Measurements from ENCODE around the gene PUS1. TPM values are rescaled to one million over a fixed set of nuclear protein-coding genes. Genes with fewer than 3 reads are reported as not detected.
"Not testable (repeated sequence)": the region's sequence is repeated elsewhere in the genome, so short reads cannot be mapped to it uniquely, and the experiment has no call there.

Gene PUS1
- total and polyA plus RNA-seq, 5 experiments from 2014 or later: 16.9 to 57.0 (median 35.1) TPM

DNA sequence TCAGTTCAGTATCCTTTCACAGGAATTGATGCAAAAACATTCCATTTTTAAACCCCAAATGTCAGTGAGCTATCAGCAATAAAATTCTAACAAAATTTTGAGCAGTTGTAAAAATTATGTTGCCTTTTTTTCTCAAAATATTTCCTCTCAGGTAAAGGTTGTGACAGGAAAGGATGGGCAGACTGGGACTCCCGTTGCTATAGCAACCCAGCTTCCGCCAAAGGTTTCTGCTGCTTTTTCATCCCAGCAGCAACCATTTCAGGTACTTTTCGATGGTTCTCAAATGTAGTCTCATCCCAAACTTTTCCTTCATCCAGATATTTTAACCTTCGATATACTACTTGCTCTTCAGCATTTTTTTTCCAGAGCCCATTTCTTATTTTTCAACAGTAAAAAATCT, 34.3 kb downstream of the PUS1 start:
- H3K9me3 Mint-ChIP-seq: no peaks in the 10 kb centered on the region
- peak overlapping the region; percentile 73 to 87 (median 83) for H3K27ac Mint-ChIP-seq
- H3K27me3 Mint-ChIP-seq: no peaks in the 10 kb centered on the region
- DNase-seq: peak in 5 of 10 donors; percentile 22 to 64 (median 31)
- ATAC-seq: peak in 1 of 2 donors; percentile 60
- peak overlapping the region in 6 of 10 donors; percentile 9 to 45 (median 39) for H3K4me3 Mint-ChIP-seq
- peaks cover 0 to 39% (median 8%) of the 10 kb centered on the region in 3 donors for H3K36me3 Mint-ChIP-seq
- H3K4me1 Mint-ChIP-seq: peaks cover 27 to 74% (median 62%) of the 10 kb centered on the region in 4 donors
- POLR2A ChIA-PET: interaction anchor here (0.6 to 1.4 kb wide), 3 partner anchors 13 to 33 kb away, joined by 3 to 6 read pairs (median 3); partner anchors contain the start of gene EP400

DNA sequence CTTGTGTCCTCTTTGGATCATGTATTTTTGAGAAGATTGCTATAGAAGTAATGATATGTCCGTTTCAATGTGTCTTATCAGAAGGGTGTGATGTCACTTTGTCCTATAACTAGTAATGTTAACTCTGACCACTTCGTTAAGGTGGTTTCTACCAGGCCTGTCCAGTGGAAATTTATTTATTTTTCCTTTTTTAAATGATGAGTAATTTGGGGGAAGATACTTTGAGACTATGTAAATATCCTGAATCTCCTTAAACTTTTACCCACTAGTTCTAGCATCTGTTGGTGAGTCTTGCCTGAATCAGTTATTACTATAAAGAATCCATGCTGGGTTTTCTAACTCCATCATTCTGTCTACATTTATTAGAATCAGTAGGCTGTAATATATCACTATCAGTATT, 36.0 kb downstream of the PUS1 start:
- H3K27me3 Mint-ChIP-seq: no peaks in the 10 kb centered on the region
- no peak overlapping the region for H3K4me3 Mint-ChIP-seq
- ATAC-seq: no peak
- POLR2A ChIA-PET: no interaction called here
- H3K36me3 Mint-ChIP-seq: peaks cover 0 to 49% (median 10%) of the 10 kb centered on the region in 3 donors
- DNase-seq: no peak
- H3K9me3 Mint-ChIP-seq: no peaks in the 10 kb centered on the region
- peak overlapping the region; percentile 0 to 87 (median 78) for H3K27ac Mint-ChIP-seq
- H3K4me1 Mint-ChIP-seq: peaks cover 22 to 72% (median 61%) of the 10 kb centered on the region in 4 donors

DNA sequence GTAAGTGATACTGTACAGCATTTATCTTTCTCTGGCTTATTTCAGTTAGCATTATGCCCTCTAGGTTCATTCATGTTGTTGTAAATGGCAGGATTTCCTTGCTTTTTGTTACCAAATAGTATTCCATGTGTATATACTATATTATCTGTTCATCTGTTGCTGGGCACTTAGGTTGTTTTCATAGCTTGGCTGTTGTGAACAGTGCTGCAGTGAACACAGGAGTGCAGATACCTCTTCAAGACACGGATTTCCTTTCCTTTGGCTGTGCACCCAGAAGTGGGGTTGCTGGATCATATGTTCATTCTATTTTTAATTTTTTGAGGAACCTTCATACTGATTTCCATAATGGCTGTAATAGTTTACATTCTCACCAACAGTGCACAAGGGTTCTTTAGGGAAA, 42.1 kb downstream of the PUS1 start:
- peak overlapping the region in 4 of 10 donors; percentile 18 to 77 (median 23) for H3K27ac Mint-ChIP-seq

DNA sequence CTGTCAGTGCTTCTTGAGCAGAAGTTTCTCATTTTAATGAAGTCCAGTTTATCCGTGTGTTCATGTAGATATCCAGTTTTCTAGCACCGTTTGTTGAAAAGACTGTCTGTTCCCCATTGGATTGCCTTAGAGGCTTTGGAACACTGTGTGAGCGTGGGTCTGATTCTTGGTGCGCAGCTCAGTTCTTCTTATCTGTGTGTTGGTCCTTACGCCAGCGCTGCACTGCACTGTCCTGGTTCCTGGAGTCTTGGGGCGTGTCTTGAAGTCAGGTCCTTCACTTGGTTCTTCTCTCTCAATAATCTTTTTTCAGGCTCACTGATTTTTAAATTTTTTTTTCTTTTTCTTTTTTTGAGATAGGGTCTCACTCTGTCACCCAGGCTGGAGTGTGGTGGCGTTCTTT, 46.2 kb downstream of the PUS1 start:
- Mint-ChIP-seq H3K36me3 (peaks cover 0 to 55% (median 0%) of the 10 kb centered on the region in 3 donors), H3K4me3 (no peak overlapping the region), H3K4me1 (peaks cover 12 to 45% (median 25%) of the 10 kb centered on the region in 4 donors), H3K27me3 (no peaks in the 10 kb centered on the region), H3K9me3 (no peaks in the 10 kb centered on the region), H3K27ac (peak overlapping the region in 1 of 10 donors; percentile 33)
- DNase-seq (no peak), ATAC-seq (no peak)
- POLR2A ChIA-PET: no interaction called here

More for the DNA sequence above, 42.1 kb downstream of the PUS1 start:
- ATAC-seq: no peak
- peaks cover 14 to 60% (median 41%) of the 10 kb centered on the region in 4 donors for H3K4me1 Mint-ChIP-seq
- POLR2A ChIA-PET: no interaction called here
- H3K9me3 Mint-ChIP-seq: no peaks in the 10 kb centered on the region
- H3K4me3 Mint-ChIP-seq: no peak overlapping the region
- DNase-seq: no peak
- H3K36me3 Mint-ChIP-seq: peaks cover 0 to 51% (median 6%) of the 10 kb centered on the region in 3 donors
- no peaks in the 10 kb centered on the region for H3K27me3 Mint-ChIP-seq

DNA sequence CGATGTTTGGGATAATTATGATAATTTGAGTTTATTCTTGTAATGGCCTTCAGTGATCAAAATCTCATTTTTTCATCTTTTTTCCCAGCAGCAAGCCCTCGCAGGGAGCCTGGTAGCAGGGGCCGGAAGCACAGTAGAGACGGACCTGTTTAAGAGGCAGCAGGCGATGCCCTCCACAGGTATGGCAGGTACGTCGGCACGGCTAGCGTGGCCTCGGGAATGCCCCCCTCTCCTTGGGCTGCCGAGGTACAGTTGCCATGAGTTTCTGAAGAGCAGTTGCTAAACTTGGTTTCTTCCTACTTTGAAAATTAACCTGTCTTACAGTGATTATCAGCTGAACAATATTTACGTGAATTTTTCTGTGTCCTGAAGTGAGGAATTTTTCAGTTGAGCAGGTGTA, 50.5 kb downstream of the PUS1 start:
- H3K4me3 Mint-ChIP-seq: no peak overlapping the region
- peaks cover 10 to 29% (median 11%) of the 10 kb centered on the region in 4 donors for H3K4me1 Mint-ChIP-seq
- DNase-seq: no peak
- no peaks in the 10 kb centered on the region for H3K27me3 Mint-ChIP-seq
- no peak for ATAC-seq
- H3K27ac Mint-ChIP-seq: peak overlapping the region in 1 of 10 donors; percentile 30
- POLR2A ChIA-PET: no interaction called here
- no peaks in the 10 kb centered on the region for H3K9me3 Mint-ChIP-seq
- H3K36me3 Mint-ChIP-seq: peaks cover 0 to 68% (median 5%) of the 10 kb centered on the region in 3 donors

DNA sequence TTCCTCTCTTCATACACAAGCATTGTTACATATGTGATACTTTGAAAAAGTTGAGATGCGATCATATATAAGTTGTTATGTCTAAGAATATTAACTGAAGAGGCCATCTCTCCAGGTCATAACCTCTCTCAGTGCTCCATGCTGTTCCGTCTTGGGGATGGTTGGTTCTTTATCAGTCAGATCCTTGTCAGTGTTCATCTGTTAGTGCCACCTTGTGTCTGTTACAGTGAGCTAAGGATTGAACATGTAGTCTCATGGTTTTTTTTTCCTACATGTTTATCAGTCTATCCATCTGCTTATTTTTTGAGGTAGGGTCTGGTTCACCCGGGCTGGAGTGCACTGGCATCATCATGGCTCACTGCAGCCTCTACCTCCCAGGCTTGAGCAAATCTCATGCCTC, 51.2 kb downstream of the PUS1 start:
- peaks cover 0 to 74% (median 5%) of the 10 kb centered on the region in 3 donors for H3K36me3 Mint-ChIP-seq
- peak overlapping the region in 1 of 10 donors; percentile 86 for H3K27ac Mint-ChIP-seq
- ATAC-seq (no peak), DNase-seq (peak in 1 of 10 donors; percentile 8)
- H3K9me3 Mint-ChIP-seq: no peaks in the 10 kb centered on the region
- POLR2A ChIA-PET: no interaction called here
- peaks cover 10 to 24% (median 11%) of the 10 kb centered on the region in 4 donors for H3K4me1 Mint-ChIP-seq
- no peak overlapping the region for H3K4me3 Mint-ChIP-seq
- no peaks in the 10 kb centered on the region for H3K27me3 Mint-ChIP-seq

DNA sequence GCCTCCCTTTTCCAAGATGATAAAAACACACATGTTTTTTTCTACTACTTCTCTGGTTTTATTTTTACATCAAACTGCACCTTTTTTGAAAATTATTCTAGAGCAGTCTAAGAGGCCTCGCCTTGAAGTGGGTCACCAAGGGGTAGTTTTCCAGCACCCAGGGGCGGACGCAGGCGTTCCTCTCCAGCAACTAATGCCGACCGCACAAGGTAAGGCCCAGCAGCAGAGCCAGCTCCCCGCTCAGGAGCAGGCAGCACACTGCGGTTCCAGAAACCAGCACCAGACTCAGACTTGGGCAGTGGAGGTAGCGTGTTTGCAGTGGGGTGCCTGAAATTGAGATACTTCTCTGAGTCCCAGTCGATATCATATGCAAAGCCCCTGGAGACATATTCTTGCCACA, 52.3 kb downstream of the PUS1 start:
- ATAC-seq (no peak), DNase-seq (no peak)
- no peaks in the 10 kb centered on the region for H3K27me3 Mint-ChIP-seq
- no peaks in the 10 kb centered on the region for H3K9me3 Mint-ChIP-seq
- H3K27ac Mint-ChIP-seq: peak overlapping the region in 1 of 10 donors; percentile 46
- POLR2A ChIA-PET: no interaction called here
- H3K4me1 Mint-ChIP-seq: peaks cover 7 to 16% (median 10%) of the 10 kb centered on the region in 4 donors
- peaks cover 1 to 78% (median 5%) of the 10 kb centered on the region in 3 donors for H3K36me3 Mint-ChIP-seq
- no peak overlapping the region for H3K4me3 Mint-ChIP-seq

DNA sequence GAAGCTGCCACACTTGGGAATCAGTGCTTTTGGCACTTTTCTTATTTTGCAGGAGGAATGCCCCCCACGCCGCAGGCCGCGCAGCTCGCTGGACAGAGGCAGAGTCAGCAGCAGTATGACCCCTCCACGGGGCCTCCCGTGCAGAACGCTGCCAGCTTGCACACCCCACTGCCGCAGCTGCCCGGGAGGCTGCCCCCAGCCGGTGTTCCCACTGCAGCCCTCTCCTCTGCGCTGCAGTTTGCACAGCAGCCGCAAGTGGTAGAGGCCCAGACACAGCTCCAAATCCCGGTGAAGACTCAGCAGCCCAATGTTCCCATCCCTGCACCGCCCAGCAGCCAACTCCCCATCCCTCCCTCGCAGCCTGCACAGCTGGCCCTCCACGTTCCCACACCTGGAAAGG, 53.0 kb downstream of the PUS1 start:
- DNase-seq: no peak
- Mint-ChIP-seq H3K9me3 (no peaks in the 10 kb centered on the region), H3K27ac (peak overlapping the region in 1 of 10 donors; percentile 9), H3K4me1 (peaks cover 3 to 13% (median 11%) of the 10 kb centered on the region in 4 donors), H3K36me3 (peaks cover 5 to 85% (median 6%) of the 10 kb centered on the region in 3 donors), H3K4me3 (no peak overlapping the region), H3K27me3 (no peaks in the 10 kb centered on the region)
- POLR2A ChIA-PET: interaction anchor here (0.7 kb wide), 1 partner anchor 162 kb away, joined by 6 read pairs; the partner anchor contains the start of genes DDX51 and NOC4L
- ATAC-seq: no peak

DNA sequence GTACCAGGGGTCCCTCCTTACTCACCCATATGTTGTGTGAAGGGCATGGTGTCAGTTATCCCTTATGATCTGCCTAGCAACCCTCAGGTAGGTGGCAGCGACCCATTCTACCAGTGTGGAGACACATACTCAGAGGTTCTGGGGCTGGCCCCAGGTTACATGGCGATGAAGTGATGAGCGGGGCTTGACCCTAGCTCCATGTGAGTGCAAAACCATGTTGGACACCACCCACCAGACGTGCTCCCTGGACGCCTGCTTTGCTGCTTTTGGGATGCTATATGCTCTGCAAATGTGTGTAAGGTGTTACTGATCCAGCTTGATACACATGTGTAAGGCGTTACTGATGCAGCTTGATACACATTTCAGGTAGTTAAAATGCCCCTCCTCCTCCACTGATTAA, 54.0 kb downstream of the PUS1 start:
- Mint-ChIP-seq H3K9me3 (no peaks in the 10 kb centered on the region), H3K27me3 (no peaks in the 10 kb centered on the region), H3K4me3 (no peak overlapping the region), H3K27ac (no peak overlapping the region), H3K4me1 (peaks cover 0 to 11% (median 6%) of the 10 kb centered on the region in 4 donors), H3K36me3 (peaks cover 5 to 88% (median 12%) of the 10 kb centered on the region in 3 donors)
- DNase-seq (no peak), ATAC-seq (no peak)
- POLR2A ChIA-PET: no interaction called here

DNA sequence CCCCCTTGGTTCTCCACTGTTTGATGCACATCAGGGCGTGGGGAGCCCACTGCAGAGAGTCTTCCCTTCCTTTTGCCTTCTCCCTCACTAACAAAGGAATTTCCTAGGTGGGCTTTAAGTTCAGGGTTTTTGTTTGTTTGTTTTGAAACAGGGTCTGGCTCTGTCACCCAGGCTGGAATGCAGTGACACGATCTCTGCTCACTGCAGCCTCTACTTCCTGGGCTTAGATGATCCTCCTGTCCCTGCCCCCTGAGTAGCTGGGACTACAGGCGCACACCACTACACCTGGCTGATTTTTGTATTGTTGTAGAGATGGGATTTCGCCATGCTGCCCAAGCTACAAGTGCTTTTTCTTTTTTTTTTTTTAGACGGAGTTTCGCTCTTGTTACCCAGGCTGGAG, 54.5 kb downstream of the PUS1 start:
- no peaks in the 10 kb centered on the region for H3K9me3 Mint-ChIP-seq
- no peak for ATAC-seq
- peak overlapping the region in 1 of 10 donors; percentile 56 for H3K27ac Mint-ChIP-seq
- DNase-seq: no peak
- POLR2A ChIA-PET: no interaction called here
- peaks cover 0 to 9% (median 2%) of the 10 kb centered on the region in 4 donors for H3K4me1 Mint-ChIP-seq
- H3K4me3 Mint-ChIP-seq: no peak overlapping the region
- H3K36me3 Mint-ChIP-seq: peaks cover 5 to 90% (median 12%) of the 10 kb centered on the region in 3 donors
- no peaks in the 10 kb centered on the region for H3K27me3 Mint-ChIP-seq

DNA sequence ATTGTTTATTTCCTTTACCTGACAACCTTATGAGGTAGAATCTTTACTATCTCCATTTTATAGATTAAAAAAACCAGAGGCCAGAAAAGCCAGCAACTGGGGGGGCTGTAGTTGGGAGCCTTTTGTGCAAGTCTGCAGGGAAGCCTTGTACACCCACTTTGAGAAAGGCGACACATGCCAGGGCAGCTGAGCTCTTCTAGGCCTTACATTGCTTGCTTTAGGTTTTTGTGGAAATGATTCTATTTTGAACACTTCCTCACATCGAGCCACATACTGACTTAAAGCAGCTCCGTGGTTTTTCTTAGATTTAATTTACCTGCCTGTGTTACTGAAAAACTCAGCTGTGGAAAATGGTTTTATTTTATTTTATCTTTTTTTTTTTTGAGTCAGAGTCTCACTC, 55.3 kb downstream of the PUS1 start:
- DNase-seq (no peak), ATAC-seq (no peak)
- Mint-ChIP-seq H3K4me3 (no peak overlapping the region), H3K9me3 (no peaks in the 10 kb centered on the region), H3K4me1 (peaks cover 0 to 12% (median 3%) of the 10 kb centered on the region in 4 donors), H3K27ac (no peak overlapping the region), H3K27me3 (no peaks in the 10 kb centered on the region), H3K36me3 (peaks cover 5 to 95% (median 12%) of the 10 kb centered on the region in 3 donors)
- POLR2A ChIA-PET: no interaction called here

DNA sequence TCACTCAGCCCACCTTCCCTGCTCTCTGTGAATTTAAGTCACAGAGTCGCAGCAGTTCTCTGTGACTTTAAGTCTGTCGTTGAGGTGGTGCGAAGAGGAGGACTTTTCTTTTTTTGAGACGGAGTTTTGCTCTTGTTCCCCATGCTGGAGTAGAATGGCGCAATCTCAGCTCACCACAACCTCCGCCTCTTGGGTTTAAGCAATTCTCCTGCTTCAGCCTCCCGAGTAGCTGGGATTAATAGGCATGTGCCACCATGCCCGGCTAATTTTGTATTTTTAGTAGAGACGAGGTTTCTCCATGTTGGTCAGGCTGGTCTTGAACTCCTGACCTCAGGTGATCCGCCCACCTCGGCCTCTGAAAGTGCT, 56.4 kb downstream of the PUS1 start:
- DNase-seq: not testable (repeated sequence)

DNA sequence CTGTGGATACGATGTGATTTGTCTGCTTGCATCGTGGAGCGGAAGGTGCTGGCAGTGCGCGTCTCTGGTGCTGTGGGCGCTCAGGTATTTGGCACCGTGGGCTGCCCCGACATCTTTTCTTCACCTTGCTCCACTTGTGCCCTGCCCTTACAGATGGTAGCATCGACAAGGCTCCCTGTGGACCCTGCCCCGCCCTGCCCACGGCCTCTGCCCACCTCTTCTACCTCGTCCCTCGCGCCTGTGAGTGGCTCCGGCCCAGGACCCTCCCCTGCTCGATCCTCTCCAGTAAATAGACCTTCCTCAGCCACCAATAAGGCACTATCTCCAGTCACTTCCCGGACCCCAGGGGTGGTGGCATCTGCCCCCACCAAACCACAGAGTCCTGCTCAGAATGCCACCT, 57.3 kb downstream of the PUS1 start:
- peak overlapping the region in 2 of 10 donors; percentile 25 to 67 for H3K27ac Mint-ChIP-seq
- H3K9me3 Mint-ChIP-seq: no peaks in the 10 kb centered on the region
- H3K36me3 Mint-ChIP-seq: peaks cover 13 to 95% (median 15%) of the 10 kb centered on the region in 3 donors
- H3K4me3 Mint-ChIP-seq: no peak overlapping the region
- no peaks in the 10 kb centered on the region for H3K27me3 Mint-ChIP-seq
- DNase-seq (no peak), ATAC-seq (no peak)
- peaks cover 0 to 9% (median 2%) of the 10 kb centered on the region in 4 donors for H3K4me1 Mint-ChIP-seq
- POLR2A ChIA-PET: no interaction called here

More for the DNA sequence above, 56.4 kb downstream of the PUS1 start:
- POLR2A ChIA-PET: interaction anchor here (0.6 kb wide), 1 partner anchor 677 kb away, joined by 3 read pairs; no protein-coding TSS in a partner anchor
- H3K27ac Mint-ChIP-seq, H3K4me3 Mint-ChIP-seq, H3K27me3 Mint-ChIP-seq, ATAC-seq, H3K9me3 Mint-ChIP-seq: not testable (repeated sequence)
- Mint-ChIP-seq H3K36me3 (peaks cover 11 to 95% (median 15%) of the 10 kb centered on the region in 3 donors), H3K4me1 (peaks cover 0 to 12% (median 2%) of the 10 kb centered on the region in 4 donors)
